Skin of body (tissue), 2 donors: ENCODE results near the gene POMT2. TPM values are rescaled to one million over a fixed set of nuclear protein-coding genes. Genes with fewer than 3 reads are reported as not detected.

Source experiments
- DNase-seq: peaks from one replicate; lab custom pipeline; 2025; lab: John Stamatoyannopoulos, UW
- total RNA-seq: library from RNA; depleted of rRNA; stranded (reverse); fragments of >200 nt; gene quantifications from one replicate; pipeline ENCODE4 v1.2.3, GENCODE V29; 2014

The POMT2 gene
- total RNA-seq, 1 donor from 2014 or later = 17.1 TPM

- DNase-seq = no peak
Measured at GRCh38 chr14:77268989-77269600, 51.6 kb downstream of the POMT2 start.

DNA sequence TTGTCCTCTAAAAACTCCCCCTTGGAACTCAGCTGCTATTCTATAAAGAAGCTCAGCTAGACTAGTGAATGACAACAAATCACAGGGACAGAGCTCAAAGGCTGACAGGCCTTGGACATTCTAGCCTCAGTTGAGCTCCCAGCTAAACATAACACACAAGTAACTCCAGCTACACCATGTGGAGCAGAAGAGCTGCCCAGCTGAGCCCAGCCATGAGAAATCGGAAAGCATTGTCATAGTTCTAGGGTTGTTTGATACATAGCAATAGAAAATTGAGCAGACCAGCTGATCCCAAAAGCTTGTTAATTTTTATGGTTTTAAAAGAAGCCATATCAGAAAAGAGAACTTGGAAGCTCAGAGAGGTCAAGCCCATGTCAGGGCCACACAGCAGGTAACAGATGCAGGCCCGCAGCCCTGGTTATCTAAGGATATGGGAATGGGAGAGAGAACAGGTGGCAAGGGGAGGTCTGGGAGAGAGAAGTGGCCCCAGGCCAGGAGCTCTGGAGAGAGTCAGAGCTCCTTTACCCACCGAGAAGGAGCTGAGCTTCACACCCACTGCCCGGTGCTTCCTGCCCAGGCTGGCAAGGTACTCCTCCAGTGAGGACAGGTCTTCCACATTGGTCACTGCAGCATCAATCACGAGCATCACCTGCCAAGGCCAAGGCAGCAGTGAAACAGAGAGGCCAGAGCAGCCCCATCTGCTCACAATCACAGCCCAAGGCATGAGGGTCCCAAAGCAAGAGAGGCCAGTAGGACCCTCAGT is 52.6 kb downstream of the POMT2 start:
- DNase-seq = no peak

GRCh38 chr14:77266336-77266735 is 54.3 kb downstream of the POMT2 start:
- DNase-seq = no peak

- DNase-seq = no peak
Measured at GRCh38 chr14:77265561-77266335, 54.9 kb downstream of the POMT2 start.

- DNase-seq = no peak
Measured at GRCh38 chr14:77265187-77265515, 55.5 kb downstream of the POMT2 start.

- DNase-seq = no peak
Measured at GRCh38 chr14:77264466-77265186, 56.1 kb downstream of the POMT2 start.

GRCh38 chr14:77260631-77261030 is 60.1 kb downstream of the POMT2 start:
- DNase-seq = no peak

DNA sequence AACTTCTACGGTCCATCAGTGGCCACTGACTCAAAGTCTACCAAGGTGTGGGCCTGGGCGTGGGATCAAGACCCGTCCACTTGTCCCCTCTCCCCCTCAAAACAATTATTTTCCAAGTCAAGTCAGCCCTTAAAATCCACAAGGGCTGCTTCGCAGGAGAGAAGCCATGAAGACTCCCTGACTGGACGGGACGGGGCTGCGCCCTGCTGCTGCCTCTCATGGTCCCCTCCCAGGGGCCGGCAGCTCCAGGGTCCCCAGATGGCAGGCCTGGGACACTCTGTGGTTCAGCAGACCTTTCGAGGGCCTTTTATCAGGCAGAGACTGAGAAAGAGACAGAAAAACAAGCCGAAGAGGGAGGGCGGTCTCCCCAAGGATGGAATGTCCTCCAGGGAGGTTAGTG is 60.5 kb downstream of the POMT2 start:
- DNase-seq = no peak

DNA sequence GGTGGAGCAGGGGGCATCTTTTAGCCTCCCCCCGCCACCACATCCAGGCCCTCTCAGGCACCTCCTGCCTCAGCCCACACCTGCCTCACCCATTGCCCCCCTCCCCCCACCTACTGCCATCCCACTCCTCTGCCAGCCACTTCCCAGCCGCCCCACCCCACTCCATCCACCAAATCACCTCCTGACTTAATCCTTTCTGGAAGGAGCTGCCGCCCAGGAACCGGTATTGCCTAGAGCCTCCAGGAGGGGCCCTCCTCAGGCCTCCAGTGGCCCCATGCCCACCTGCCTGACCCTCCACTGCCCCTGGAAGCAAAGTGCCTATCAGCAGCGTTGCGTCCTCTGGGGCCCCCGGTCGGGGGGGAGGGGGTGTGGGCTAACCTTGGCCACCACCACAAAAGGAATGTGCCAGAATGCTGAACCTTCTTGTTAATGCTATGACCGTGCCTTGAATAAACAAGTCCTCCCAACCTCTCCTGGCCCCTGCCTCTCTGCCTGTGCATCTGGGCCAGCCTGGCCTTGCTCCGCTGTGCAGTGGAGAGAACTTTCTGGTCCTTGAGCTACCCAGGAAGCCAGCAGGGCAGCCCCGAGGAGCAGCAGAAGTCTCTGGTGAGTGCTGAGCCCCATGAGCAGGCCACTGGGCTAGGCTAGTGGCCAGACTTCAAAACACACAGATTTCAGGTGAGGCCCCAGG is 61.5 kb downstream of the POMT2 start:
- no peak for DNase-seq

DNA sequence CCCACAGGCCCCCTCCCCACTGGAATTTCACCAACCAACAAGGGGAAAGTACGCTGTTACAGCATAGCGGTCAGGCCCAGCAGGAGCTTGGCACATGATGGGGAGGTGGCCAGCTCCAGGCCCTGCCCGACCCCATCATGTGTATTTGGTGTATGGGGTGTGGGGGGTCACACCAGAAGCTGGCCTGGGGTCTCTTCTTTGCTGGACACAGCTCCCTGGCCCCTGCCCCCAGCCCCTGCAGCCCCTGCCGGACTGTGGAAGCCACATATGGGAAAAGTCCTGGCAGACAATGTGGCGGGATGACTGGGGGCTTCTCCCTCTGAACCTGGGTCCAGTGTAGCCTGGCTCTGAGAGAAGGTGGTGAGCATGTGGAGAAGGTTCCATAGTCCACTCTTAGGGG is 62.1 kb downstream of the POMT2 start:
- DNase-seq = no peak

GRCh38 chr14:77257700-77258099 is 63.0 kb downstream of the POMT2 start:
- no peak for DNase-seq

DNA sequence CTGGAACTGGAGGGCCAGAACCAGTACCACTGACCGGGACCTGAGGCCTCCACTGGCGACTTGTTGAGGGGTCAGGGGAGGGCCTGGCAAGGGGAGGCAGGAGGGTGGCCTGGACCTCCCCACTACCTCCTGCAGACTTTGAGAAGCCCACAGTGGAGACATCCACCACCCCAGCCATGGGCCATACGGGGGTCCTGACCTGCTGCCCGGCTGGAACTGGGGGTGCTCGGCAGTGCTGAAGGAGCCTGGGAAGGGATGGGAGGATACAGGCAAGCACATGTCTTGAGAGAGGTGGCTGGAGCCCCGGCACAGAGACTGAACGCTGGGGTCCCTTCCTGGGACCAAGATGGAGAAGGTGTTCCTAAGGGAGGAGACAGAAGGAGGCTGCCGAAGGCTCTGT is 64.0 kb downstream of the POMT2 start:
- DNase-seq = no peak

DNA sequence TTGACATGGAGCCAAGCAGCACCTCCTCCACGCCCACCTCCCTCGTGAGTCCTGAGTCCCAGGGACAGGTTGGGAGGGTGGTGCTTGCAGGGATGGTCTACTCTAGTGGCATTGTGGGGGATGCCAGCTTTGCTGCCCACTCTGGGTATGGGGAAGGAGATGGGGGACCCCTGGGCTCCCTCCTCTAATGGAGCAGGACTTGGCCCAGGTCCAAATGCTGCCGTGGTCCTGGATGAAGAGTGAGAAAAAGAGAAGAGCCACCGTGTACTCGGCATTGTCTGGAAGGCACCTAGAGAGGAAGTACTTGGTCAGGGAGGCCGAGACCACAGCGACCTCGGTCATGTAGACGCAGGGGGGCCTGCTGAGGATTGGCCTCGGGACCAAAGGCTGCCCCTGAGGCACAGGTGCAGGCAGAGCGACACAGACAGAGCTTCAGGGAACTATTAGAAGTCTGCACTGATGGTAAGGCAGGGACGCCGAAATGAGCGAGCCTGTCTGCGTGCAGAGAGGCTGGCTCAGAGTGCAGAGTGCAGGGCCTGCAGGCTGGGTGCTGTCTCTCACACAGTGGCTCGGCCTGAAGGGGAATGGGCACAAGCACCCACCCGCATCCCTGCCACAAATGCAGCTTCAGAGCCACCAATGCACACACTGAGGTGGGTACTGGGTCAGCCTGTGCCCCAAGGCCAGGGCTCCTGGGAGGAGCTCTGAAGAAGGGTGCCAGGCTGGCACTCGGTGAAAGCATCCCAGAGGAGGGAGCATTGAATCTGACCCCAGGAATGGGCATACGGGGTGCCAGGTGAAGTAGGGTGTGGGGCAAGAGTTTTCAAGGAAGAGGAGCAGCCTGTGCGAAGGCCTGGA is 67.1 kb downstream of the POMT2 start:
- no peak for DNase-seq

DNA sequence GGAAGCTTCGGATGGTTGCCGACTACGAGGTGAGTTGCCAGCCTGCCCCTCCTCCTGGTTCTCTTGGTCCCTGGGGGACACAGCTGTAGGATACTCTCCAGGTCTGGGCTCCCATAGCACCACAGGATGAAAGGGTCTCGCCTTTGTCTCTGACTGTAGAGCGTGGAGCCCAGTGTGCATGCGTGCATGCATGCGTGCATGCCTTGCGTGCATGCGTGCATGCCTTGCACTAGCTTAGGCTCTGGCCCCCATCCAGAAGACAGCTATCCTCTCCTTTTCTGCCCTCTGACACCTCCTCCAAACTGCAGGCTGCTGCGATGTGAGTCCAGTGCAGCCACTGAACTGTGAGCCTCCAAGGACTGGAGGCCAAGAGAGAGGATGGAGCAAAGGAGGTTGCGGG is 68.8 kb downstream of the POMT2 start:
- DNase-seq = no peak

- DNase-seq = no peak
Measured at GRCh38 chr14:77250927-77251326, 69.8 kb downstream of the POMT2 start.

GRCh38 chr14:77249286-77249685 is 71.4 kb downstream of the POMT2 start:
- DNase-seq = no peak

GRCh38 chr14:77248666-77249065 is 72.0 kb downstream of the POMT2 start:
- DNase-seq = no peak

DNA sequence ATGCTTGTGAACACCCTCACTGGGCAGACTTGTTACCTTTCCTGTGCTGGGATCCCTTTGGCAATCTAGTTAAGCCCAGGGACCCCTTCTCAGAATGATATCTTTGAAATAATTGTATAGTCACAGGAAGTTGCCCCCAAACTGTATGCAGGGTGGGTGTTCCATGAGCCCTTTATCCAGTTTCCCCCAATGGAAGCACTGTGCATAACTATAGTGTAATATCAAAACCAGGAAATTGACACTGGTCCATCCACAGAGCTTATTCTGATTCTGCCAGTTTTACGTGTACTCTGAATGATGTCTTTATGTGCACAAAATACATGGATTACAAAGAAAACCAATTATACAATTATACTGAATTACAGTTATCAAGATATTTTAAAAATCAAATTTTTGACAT is 73.9 kb downstream of the POMT2 start:
- no peak for DNase-seq

GRCh38 chr14:77245820-77246219 is 74.9 kb downstream of the POMT2 start:
- DNase-seq = no peak

DNA sequence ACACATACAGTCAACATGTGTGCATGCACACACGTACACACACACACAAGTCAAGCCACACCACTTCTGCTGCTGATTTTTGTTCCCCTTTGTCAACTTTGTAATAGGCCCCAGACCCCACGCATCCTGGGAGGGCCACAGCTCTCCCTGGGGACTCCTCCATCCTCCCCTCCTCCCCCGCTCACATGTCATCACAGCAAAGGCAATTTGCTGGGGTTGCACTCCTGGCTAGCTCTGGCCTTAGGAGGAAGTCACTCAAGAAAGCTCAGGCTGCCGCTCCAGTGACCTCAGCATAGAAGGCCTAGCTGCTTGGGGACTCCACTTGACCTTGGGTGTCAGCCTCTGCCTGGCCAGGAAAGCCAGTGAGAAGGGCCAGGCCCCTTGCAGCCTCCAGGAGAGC is 76.8 kb downstream of the POMT2 start:
- DNase-seq = no peak
